Epithelial cell of esophagus (primary cell): Measurements from ENCODE around the gene IL5RA.

Source experiments
- DNase-seq: peaks from one replicate; pipeline ENCODE4 v3.0.0; 2010; ENCODE audit warnings: low read depth
- H3K4me3 ChIP-seq: 2 replicates; pipeline ENCODE4 v1.5.1; 2011; ENCODE audit warnings: mild to moderate bottlenecking, low read length, control low read depth
- CTCF ChIP-seq: IDR thresholded peaks from 2 replicates; pipeline ENCODE4 v1.5.1; 2011; ENCODE audit warnings: low read depth, mild to moderate bottlenecking, low read length, control low read depth, inconsistent platforms; ENCODE audit not compliant: insufficient read depth; ENCODE audit errors: missing control alignments

IL5RA gene

GRCh38 chr3:3125977-3126376 lies 15.8 kb upstream of the IL5RA start:
- DNase-seq, result no peak
- no peak for TF ChIP-seq CTCF
- H3K4me3 ChIP-seq, result peak overlapping the region; percentile 87

- no peak for DNase-seq
- no peak for TF ChIP-seq CTCF
- H3K4me3 ChIP-seq, result no peak overlapping the region
These were observed 9.2 kb upstream of the IL5RA start for GRCh38 chr3:3119393-3119851.

DNA sequence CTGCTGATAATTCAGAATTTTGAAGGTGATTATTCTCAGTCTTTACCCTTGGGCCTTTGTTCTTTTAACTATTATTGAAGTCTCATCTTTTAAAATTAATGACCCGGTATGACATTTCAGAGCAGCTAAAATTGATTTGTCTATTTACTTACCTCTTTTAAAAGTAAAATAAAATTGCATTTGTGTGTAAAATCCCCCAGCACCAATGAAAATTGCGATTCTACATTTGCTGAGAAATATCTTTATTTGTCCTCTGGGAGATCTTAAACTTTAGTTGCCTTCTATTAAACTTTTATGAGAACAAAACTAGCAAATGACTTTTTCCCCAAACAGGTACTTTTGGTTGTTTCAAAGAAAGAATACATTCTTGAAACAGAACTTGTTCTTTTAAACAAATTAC lies 7.5 kb upstream of the IL5RA start:
- no peak for TF ChIP-seq CTCF
- H3K4me3 ChIP-seq, result no peak overlapping the region
- no peak for DNase-seq

- no peak overlapping the region for H3K4me3 ChIP-seq
- TF ChIP-seq CTCF, result no peak
- DNase-seq, result no peak
These were observed 3.0 kb upstream of the IL5RA start for GRCh38 chr3:3113042-3113709.

- no peak overlapping the region for H3K4me3 ChIP-seq
- DNase-seq, result no peak
- TF ChIP-seq CTCF, result no peak
These were observed 681 bp upstream of the IL5RA start for GRCh38 chr3:3110749-3111361.

GRCh38 chr3:3109407-3110298 lies 521 bp downstream of the IL5RA start:
- H3K4me3 ChIP-seq, result no peak overlapping the region
- TF ChIP-seq CTCF, result no peak
- peak; percentile 49 for DNase-seq
